ENCODE results near the gene SPRR2F. TPM values are rescaled to one million over a fixed set of nuclear protein-coding genes. Genes with fewer than 3 reads are reported as not detected.
"Not testable (repeated sequence)": the region's sequence is repeated elsewhere in the genome, so short reads cannot be mapped to it uniquely, and the experiment has no call there.

The SPRR2F gene
- total and polyA plus RNA-seq, 11 donors = 5.5 TPM; not detected in 10

- no peak overlapping the region for H3K27ac ChIP-seq
- WGBS, 4 donors = 49 to 66% (median 55%) methylated on average over 3 of the region's 3 CpGs
Measured at GRCh38 chr1:153119491-153119971, 6.2 kb upstream of the SPRR2F start.

GRCh38 chr1:153115264-153115663 is 1.9 kb upstream of the SPRR2F start:
- H3K9me3 ChIP-seq; H3K36me3 ChIP-seq; intact Hi-C loops (cut with DNase I); ATAC-seq; H3K4me1 ChIP-seq; H3K27ac ChIP-seq; H3K4me3 ChIP-seq; H3K27me3 ChIP-seq; DNase-seq: not testable (repeated sequence)

More at GRCh38 chr1:153119491-153119971, 6.2 kb upstream of the SPRR2F start:
- no peak overlapping the region for H3K4me3 ChIP-seq
- ATAC-seq (no peak), DNase-seq (no peak)
- no peaks in the 10 kb centered on the region for H3K27me3 ChIP-seq
- no peaks in the 10 kb centered on the region for H3K36me3 ChIP-seq
- peaks cover 0 to 9% (median 0%) of the 10 kb centered on the region in 12 donors for H3K9me3 ChIP-seq
- no peaks in the 10 kb centered on the region for H3K4me1 ChIP-seq
- intact Hi-C loops (cut with DNase I) = no loop called here
- TF ChIP-seq CTCF (IDR thresholded peaks at IDR 0.05) (no peak), POLR2A (IDR thresholded peaks at IDR 0.05) (no peak)

GRCh38 chr1:153112454-153112853 is 862 bp downstream of the SPRR2F start:
- ATAC-seq; intact Hi-C loops (cut with DNase I); H3K4me1 ChIP-seq; H3K4me3 ChIP-seq; H3K36me3 ChIP-seq; H3K27me3 ChIP-seq; H3K27ac ChIP-seq; H3K9me3 ChIP-seq; DNase-seq: not testable (repeated sequence)
- WGBS, 4 donors = 70 to 78% (median 73%) methylated on average over 5 of the region's 5 CpGs

- H3K9me3 ChIP-seq = peaks cover 0 to 3% (median 0%) of the 10 kb centered on the region in 12 donors
- DNase-seq (no peak), ATAC-seq (no peak)
- no peaks in the 10 kb centered on the region for H3K36me3 ChIP-seq
- H3K4me3 ChIP-seq = no peak overlapping the region
- intact Hi-C loops (cut with DNase I) = no loop called here
- H3K4me1 ChIP-seq = no peaks in the 10 kb centered on the region
- 88 to 91% (median 91%) methylated on average over 5 of the region's 5 CpGs for WGBS, 4 donors
- no peak overlapping the region for H3K27ac ChIP-seq
- TF ChIP-seq POLR2A (IDR thresholded peaks at IDR 0.05) = no peak
- TF ChIP-seq CTCF (IDR thresholded peaks at IDR 0.05) = no peak
- H3K27me3 ChIP-seq = no peaks in the 10 kb centered on the region
Measured at GRCh38 chr1:153100245-153100644, 13.1 kb downstream of the SPRR2F start.

GRCh38 chr1:153099461-153100045 is 13.8 kb downstream of the SPRR2F start:
- H3K4me3 ChIP-seq = no peak overlapping the region
- no peaks in the 10 kb centered on the region for H3K9me3 ChIP-seq
- no peak for DNase-seq
- no peaks in the 10 kb centered on the region for H3K27me3 ChIP-seq
- WGBS, 4 donors = 84 to 86% (median 85%) methylated on average over 9 of the region's 9 CpGs
- TF ChIP-seq CTCF (IDR thresholded peaks at IDR 0.05) (no peak), POLR2A (IDR thresholded peaks at IDR 0.05) (no peak)
- intact Hi-C loops (cut with DNase I) = no loop called here
- H3K27ac ChIP-seq = no peak overlapping the region
- H3K4me1 ChIP-seq = no peaks in the 10 kb centered on the region
- no peak for ATAC-seq
- no peaks in the 10 kb centered on the region for H3K36me3 ChIP-seq

Measured in heart left ventricle (tissue), 16 donors.